PC-3 (cell line): ENCODE results near the gene MAZ.

ENCODE experiments used
- EZH2 ChIP-seq: fragments of 300-600 bp; sonication (generic); IDR thresholded peaks from one replicate; pipeline ENCODE4 v1.6.1; 2017; ENCODE audit warnings: antibody characterized with exemption, mild to moderate bottlenecking, low read length; ENCODE audit not compliant: unreplicated experiment
- EZH2phosphoT487 ChIP-seq: fragments of 300-600 bp; sonication (generic); IDR thresholded peaks from 2 replicates; pipeline ENCODE4 v1.6.1; 2018; ENCODE audit warnings: mild to moderate bottlenecking, antibody characterized with exemption, low read length, borderline replicate concordance

- no peak for TF ChIP-seq EZH2
- TF ChIP-seq EZH2phosphoT487, result no peak
These were observed 1.3 kb downstream of the MAZ start for GRCh38 chr16:29807426-29808218.
